IMR-90 (cell line): Measurements from ENCODE around the gene TRMT2A. TPM values are rescaled to one million over a fixed set of nuclear protein-coding genes. Genes with fewer than 3 reads are reported as not detected.

Source experiments
- ATAC-seq: fragments of 200-7000 bp; cut with Tn5 transposase; 2 replicates; pipeline ENCODE4 v1.9.1; 2020; ENCODE audit warnings: low read depth, mild to moderate bottlenecking, moderate library complexity
- BruUV-seq: library from RNA; stranded (reverse); fragments of 400-500 nt; replicated peaks from 2 replicates; lab custom pipeline; 2021; lab: Mats Ljungman, UMichigan
- CTCF ChIA-PET: fragments of 300-600 bp; formaldehyde crosslinking; extraction: SDS; loops from one replicate; lab custom pipeline; 2021; ENCODE audit warnings: antibody characterized with exemption; lab: Yijun Ruan, JAX
- POLR2A ChIA-PET: fragments of 300-600 bp; sonication (Branson Sonifier 250); formaldehyde crosslinking; loops from one replicate; lab custom pipeline; 2022; ENCODE audit warnings: antibody characterized with exemption; ENCODE audit not compliant: unreplicated experiment; lab: Charles Lee
- DNase-seq: peaks from one replicate; pipeline ENCODE4 v3.0.0; 2013
- H2AFZ ChIP-seq: replicated peaks from 2 replicates; pipeline ENCODE3; 2013; ENCODE audit warnings: low read length, mild to moderate bottlenecking; ENCODE audit not compliant: poor library complexity
- H2AK5ac ChIP-seq: 2 replicates; pipeline ENCODE4 v1.6.1; 2013; ENCODE audit warnings: low read depth, low read length, inconsistent platforms
- H2AK9ac ChIP-seq: replicated peaks from 2 replicates; pipeline ENCODE3; 2013; ENCODE audit warnings: mild to moderate bottlenecking, low read depth, low read length, moderate library complexity; ENCODE audit not compliant: poor library complexity
- H2BK120ac ChIP-seq: 2 replicates; pipeline ENCODE4 v1.6.1; 2013; ENCODE audit warnings: low read depth, low read length, inconsistent platforms
- H2BK15ac ChIP-seq: 3 replicates; pipeline ENCODE4 v1.6.1; 2013; ENCODE audit warnings: low read depth, low read length, inconsistent platforms
- H2BK20ac ChIP-seq: 2 replicates; pipeline ENCODE4 v1.6.1; 2013; ENCODE audit warnings: low read depth, mild to moderate bottlenecking, inconsistent platforms, low read length, moderate library complexity
- H2BK5ac ChIP-seq: 2 replicates; pipeline ENCODE4 v1.6.1; 2013; ENCODE audit warnings: mild to moderate bottlenecking, low read depth, low read length, inconsistent platforms; ENCODE audit not compliant: poor library complexity, severe bottlenecking
- H3K14ac ChIP-seq: replicated peaks from 2 replicates; pipeline ENCODE4 v1.6.1; 2013; ENCODE audit warnings: low read depth, low read length, inconsistent platforms
- H3K18ac ChIP-seq: 2 replicates; pipeline ENCODE4 v1.6.1; 2013; ENCODE audit warnings: low read depth, low read length, control low read depth
- H3K23ac ChIP-seq: 2 replicates; pipeline ENCODE4 v1.6.1; 2013; ENCODE audit warnings: low read depth, low read length, inconsistent platforms
- H3K27ac ChIP-seq: 2 replicates; pipeline ENCODE4 v1.5.1; 2013; ENCODE audit warnings: mild to moderate bottlenecking, control low read depth, low read length; ENCODE audit not compliant: insufficient read depth
- H3K27me3 ChIP-seq: 2 replicates; pipeline ENCODE4 v1.6.1; 2013; ENCODE audit warnings: low read length; ENCODE audit not compliant: control insufficient read depth, insufficient read depth
- H3K36me3 ChIP-seq: 2 replicates; pipeline ENCODE4 v1.6.1; 2013; ENCODE audit warnings: low read length, mixed read lengths; ENCODE audit not compliant: control insufficient read depth, insufficient read depth
- H3K4ac ChIP-seq: 2 replicates; pipeline ENCODE4 v1.6.1; 2013; ENCODE audit warnings: low read depth, low read length, inconsistent platforms
- H3K4me1 ChIP-seq: 2 replicates; pipeline ENCODE4 v1.6.1; 2013; ENCODE audit warnings: low read length, mixed read lengths; ENCODE audit not compliant: control insufficient read depth, insufficient read depth
- H3K4me2 ChIP-seq: 2 replicates; pipeline ENCODE4 v1.6.1; 2013; ENCODE audit warnings: low read depth, mild to moderate bottlenecking, control low read depth, low read length, moderate library complexity
- H3K4me3 ChIP-seq: 2 replicates; pipeline ENCODE4 v1.5.1; 2013; ENCODE audit warnings: low read depth, mild to moderate bottlenecking, control low read depth, low read length, moderate library complexity; ENCODE audit not compliant: insufficient read depth
- H3K56ac ChIP-seq: 2 replicates; pipeline ENCODE4 v1.6.1; 2013; ENCODE audit warnings: low read length, inconsistent platforms; ENCODE audit not compliant: insufficient read depth; ENCODE audit errors: extremely low read depth
- H3K79me1 ChIP-seq, 2 experiments: 2 replicates each; pipeline ENCODE4 v1.6.1; 2013; ENCODE audit warnings: low read length in 2 of 2, inconsistent platforms in 1 of 2, low read depth in 1 of 2
- H3K9ac ChIP-seq: 2 replicates; pipeline ENCODE4 v1.6.1; 2013; ENCODE audit warnings: low read depth, low read length, control low read depth
- H3K9me1 ChIP-seq: 2 replicates; pipeline ENCODE4 v1.6.1; 2013; ENCODE audit warnings: low read length, inconsistent platforms; ENCODE audit not compliant: insufficient read depth
- H3K9me3 ChIP-seq: 2 replicates; pipeline ENCODE4 v1.6.1; 2013; ENCODE audit warnings: low read length; ENCODE audit not compliant: control insufficient read depth, insufficient read depth
- H4K20me1 ChIP-seq: 2 replicates; pipeline ENCODE4 v1.6.1; 2013; ENCODE audit warnings: low read length, inconsistent platforms; ENCODE audit not compliant: insufficient read depth
- H4K5ac ChIP-seq: 2 replicates; pipeline ENCODE4 v1.6.1; 2013; ENCODE audit warnings: mild to moderate bottlenecking, low read depth, low read length, control low read depth
- H4K8ac ChIP-seq, 2 experiments: 2 replicates each; pipeline ENCODE4 v1.6.1; 2013; ENCODE audit warnings: low read depth in 2 of 2, low read length in 2 of 2, control low read depth in 1 of 2, inconsistent platforms in 1 of 2
- H4K91ac ChIP-seq: 2 replicates; pipeline ENCODE4 v1.6.1; 2013; ENCODE audit warnings: low read depth, low read length, inconsistent platforms; ENCODE audit not compliant: insufficient read depth
- CEBPB ChIP-seq: IDR thresholded peaks from 2 replicates; pipeline ENCODE4 v1.6.1; 2012; ENCODE audit warnings: low read depth, low read length, improper control_type of control experiment
- CHD1 ChIP-seq: IDR thresholded peaks from 2 replicates; pipeline ENCODE4 v1.6.1; 2012; ENCODE audit warnings: low read depth, low read length, improper control_type of control experiment
- ELK1 ChIP-seq: fragments of 150-350 bp; IDR thresholded peaks from 2 replicates; pipeline ENCODE4 v1.6.1; 2016; ENCODE audit warnings: low read depth, mild to moderate bottlenecking, low read length, moderate library complexity, borderline replicate concordance
- FOS ChIP-seq: fragments of 150-350 bp; IDR thresholded peaks from 2 replicates; pipeline ENCODE4 v1.6.1; 2016; ENCODE audit warnings: low read depth, low read length
- MAFK ChIP-seq: IDR thresholded peaks from 2 replicates; pipeline ENCODE4 v1.6.1; 2012; ENCODE audit warnings: low read depth, low read length, improper control_type of control experiment
- MXI1 ChIP-seq: IDR thresholded peaks from 2 replicates; pipeline ENCODE4 v1.6.1; 2012; ENCODE audit warnings: low read depth, mild to moderate bottlenecking, low read length, moderate library complexity, borderline replicate concordance
- NFE2L2 ChIP-seq: fragments of 150-350 bp; IDR thresholded peaks from 2 replicates; pipeline ENCODE4 v1.6.1; 2016; ENCODE audit warnings: low read depth, mild to moderate bottlenecking, low read length
- POLR2A ChIP-seq: IDR thresholded peaks from 2 replicates; pipeline ENCODE4 v1.6.1; 2012; ENCODE audit warnings: mild to moderate bottlenecking, low read depth, low read length
- RAD21 ChIP-seq: IDR thresholded peaks from 2 replicates; pipeline ENCODE4 v1.6.1; 2012; ENCODE audit warnings: low read length, improper control_type of control experiment
- RCOR1 ChIP-seq: IDR thresholded peaks from 2 replicates; pipeline ENCODE4 v1.6.1; 2012; ENCODE audit warnings: mild to moderate bottlenecking, low read length, improper control_type of control experiment; ENCODE audit not compliant: insufficient replicate concordance
- USF2 ChIP-seq: fragments of 150-350 bp; IDR thresholded peaks from 2 replicates; pipeline ENCODE4 v1.6.1; 2017; ENCODE audit warnings: mild to moderate bottlenecking, antibody characterized with exemption, low read length, low read depth
- WGBS, 2 experiments: methylation state at CpG; one replicate each; pipeline versions ENCODE4 v1.1.5 to v1.1.7; 2013; ENCODE audit warnings: missing lambda C conversion rate in 2 of 2; ENCODE audit not compliant: insufficient read length in 1 of 2; ENCODE audit errors: extremely low coverage in 2 of 2; 5-methylcytosine and 5-hydroxymethylcytosine counted together
- dilution Hi-C: fragments of 300-500 bp; cut with HindIII; formaldehyde crosslinking; loops from one replicate; pipeline ENCODE4 v1.14.3; 2018; ENCODE audit warnings: low sequenced_read_pairs; ENCODE audit not compliant: unreplicated experiment
- in situ Hi-C: fragments of 300-500 bp; cut with MboI; formaldehyde crosslinking; loops from 3 replicates; pipeline ENCODE4 v1.14.3; 2019; ENCODE audit warnings: low sequenced_read_pairs, inconsistent platforms, mixed read lengths
- intact Hi-C: fragments of 100-400 bp; cut with micrococcal nuclease; formaldehyde crosslinking; loops from 2 replicates; pipeline ENCODE4 v1.10.0; 2022
- polyA plus RNA-seq, 3 experiments: library from polyadenylated mRNA; depleted of rRNA; stranded (reverse); fragments of >200 nt; gene quantifications; 2 replicates each; pipeline ENCODE4 v1.2.3, GENCODE V29; 2012; ENCODE audit warnings: low replicate concordance in 1 of 3
- total RNA-seq: library from RNA; depleted of rRNA; stranded (reverse); fragments of >200 nt; gene quantifications from 2 replicates; pipeline ENCODE4 v1.2.3, GENCODE V29; 2012

TRMT2A gene
- total and polyA plus RNA-seq, 2 of the 4 experiments (the other 2 are of a cell fraction), result 22.0 to 39.1 TPM

- Histone ChIP-seq H3K56ac (no peak overlapping the region), H3K4ac (no peak overlapping the region), H3K27me3 (no peaks in the 10 kb centered on the region), H2BK15ac (no peak overlapping the region), H2BK20ac (no peak overlapping the region), H2AK5ac (no peak overlapping the region), H3K4me1 (peaks cover 4% of the 10 kb centered on the region; the same call in 1 of the 2 replicates), H2AFZ (no peak overlapping the region), H3K79me1 (peaks cover 38 to 73% of the 10 kb centered on the region in 2 experiments), H4K5ac (no peak overlapping the region), H3K18ac (no peak overlapping the region), H3K4me3 (no peak overlapping the region), H3K4me2 (no peak overlapping the region), H4K20me1 (peaks cover 33% of the 10 kb centered on the region), H3K14ac (no peak overlapping the region), H4K8ac (no peak overlapping the region), H3K36me3 (peaks cover 71% of the 10 kb centered on the region), H2AK9ac (no peak overlapping the region), H2BK120ac (no peak overlapping the region), H3K9ac (no peak overlapping the region), H3K27ac (no peak overlapping the region), H4K91ac (no peak overlapping the region), H3K23ac (no peak overlapping the region), H3K9me1 (no peaks in the 10 kb centered on the region), H3K9me3 (no peaks in the 10 kb centered on the region), H2BK5ac (no peak overlapping the region)
- in situ Hi-C loops (no loop called here), intact Hi-C loops (no loop called here), dilution Hi-C loops (no loop called here)
- no peak for DNase-seq
- ChIA-PET CTCF (no interaction called here), POLR2A (no interaction called here)
- TF ChIP-seq FOS (no peak), USF2 (no peak), ELK1 (no peak), RAD21 (no peak), RCOR1 (no peak), MXI1 (no peak), POLR2A (no peak), CHD1 (no peak), CEBPB (no peak), NFE2L2 (no peak), MAFK (no peak)
- no peak for ATAC-seq
- BruUV-seq, result no TSS peak
- WGBS, 2 experiments, result 100% methylated on average over 1 of the region's 13 CpGs; no CpG with 5 or more reads in 1 of the 2 experiments
Measured at GRCh38 chr22:20093418-20094196, 23.4 kb downstream of the TRMT2A start.
